H1 (cell line): ENCODE measurements around the gene ZSWIM6. TPM values are rescaled to one million over a fixed set of nuclear protein-coding genes. Genes with fewer than 3 reads are reported as not detected.
A peak's percentile ranks its signal among the peaks of the same experiment; 100 is the strongest.

Experiments
- CTCF ChIA-PET: fragments of 300-600 bp; sonication (Branson Sonifier 250); formaldehyde crosslinking; loops from one replicate; lab custom pipeline; 2021; ENCODE audit not compliant: partially characterized antibody; lab: Charles Lee
- POLR2A ChIA-PET: fragments of 300-600 bp; sonication (Branson Sonifier 250); formaldehyde crosslinking; loops from one replicate; lab custom pipeline; 2021; ENCODE audit warnings: inconsistent platforms; ENCODE audit not compliant: partially characterized antibody; lab: Charles Lee
- DNase-seq, 2 experiments: peaks; one replicate each; pipeline versions ENCODE4 v3.0.0 to v3.0.0-alpha.2; 2010 to 2022; ENCODE audit warnings: low spot score in 2 of 2, low read depth in 1 of 2, mixed read lengths in 1 of 2
- FAIRE-seq: peaks from 2 replicates; lab custom pipeline; 2011; peaks lifted over from hg19 to GRCh38; lab: Jason Lieb, UNC
- H2AFZ ChIP-seq: 2 replicates; pipeline ENCODE4 v1.8.1; 2012; ENCODE audit warnings: low read length, inconsistent platforms
- H2AK5ac ChIP-seq: 2 replicates; pipeline ENCODE4 v1.6.1; 2013; ENCODE audit warnings: low read depth, low read length
- H2BK120ac ChIP-seq: replicated peaks from 2 replicates; pipeline ENCODE3; 2013; ENCODE audit warnings: low read depth, low read length, inconsistent platforms
- H2BK12ac ChIP-seq: 2 replicates; pipeline ENCODE4 v1.6.1; 2013; ENCODE audit warnings: low read depth, low read length
- H2BK15ac ChIP-seq: 2 replicates; pipeline ENCODE4 v1.6.1; 2013; ENCODE audit warnings: low read length
- H2BK20ac ChIP-seq: 2 replicates; pipeline ENCODE4 v1.6.1; 2013; ENCODE audit warnings: low read length
- H2BK5ac ChIP-seq: 2 replicates; pipeline ENCODE4 v1.6.1; 2013; ENCODE audit warnings: low read depth, low read length
- H3K14ac ChIP-seq: 2 replicates; pipeline ENCODE4 v1.6.1; 2013; ENCODE audit warnings: inconsistent platforms; ENCODE audit not compliant: insufficient read length
- H3K18ac ChIP-seq: 2 replicates; pipeline ENCODE4 v1.6.1; 2013; ENCODE audit warnings: low read length; ENCODE audit errors: extremely low read depth
- H3K23ac ChIP-seq: 2 replicates; pipeline ENCODE4 v1.6.1; 2013; ENCODE audit warnings: inconsistent platforms; ENCODE audit not compliant: insufficient read length
- H3K23me2 ChIP-seq: 2 replicates; pipeline ENCODE4 v1.6.1; 2013; ENCODE audit warnings: low read depth, low read length
- H3K27ac ChIP-seq: 2 replicates; pipeline ENCODE4 v1.6.1; 2011; ENCODE audit warnings: low read depth, low read length, inconsistent platforms
- H3K27me3 ChIP-seq, 4 experiments: replicated peaks in 1 of 4; 1 replicate in 1 of 4; 2 replicates in 3 of 4; pipeline versions ENCODE4 v1.6.1 to v1.8.1; 2011 to 2013; ENCODE audit warnings: low read length in 3 of 4, mild to moderate bottlenecking in 3 of 4, inconsistent platforms in 2 of 4, mixed read lengths in 2 of 4, moderate library complexity in 1 of 4; ENCODE audit not compliant: control insufficient read depth in 3 of 4, insufficient read depth in 3 of 4; ENCODE audit errors: extremely low read depth in 1 of 4
- H3K36me3 ChIP-seq, 4 experiments: 2 replicates each; pipeline versions ENCODE4 v1.6.1 to v1.8.1; 2011 to 2013; ENCODE audit warnings: mild to moderate bottlenecking in 4 of 4, low read length in 3 of 4, moderate library complexity in 2 of 4, control low read depth in 1 of 4, inconsistent platforms in 1 of 4; ENCODE audit not compliant: insufficient read depth in 4 of 4, control insufficient read depth in 2 of 4
- H3K4ac ChIP-seq: replicated peaks from 2 replicates; pipeline ENCODE3; 2013; ENCODE audit warnings: low read length, low read depth, mixed read lengths, inconsistent platforms; ENCODE audit not compliant: insufficient read length
- H3K4me1 ChIP-seq, 4 experiments: replicated peaks in 1 of 4; 1 replicate in 1 of 4; 2 replicates in 3 of 4; pipeline versions ENCODE4 v1.6.1 to v1.8.1; 2011 to 2013; ENCODE audit warnings: low read length in 3 of 4, inconsistent platforms in 2 of 4, mixed read lengths in 1 of 4; ENCODE audit not compliant: insufficient read depth in 4 of 4, control insufficient read depth in 3 of 4
- H3K4me2 ChIP-seq, 2 experiments: 2 replicates each; pipeline versions ENCODE4 v1.6.1 to v1.8.1; 2011 to 2013; ENCODE audit warnings: low read depth in 2 of 2, low read length in 2 of 2, control low read depth in 1 of 2, inconsistent platforms in 1 of 2, mild to moderate bottlenecking in 1 of 2; ENCODE audit not compliant: insufficient read depth in 1 of 2
- H3K4me3 ChIP-seq, 4 experiments: fragments of 200-600, 300-600 bp in 1 of 4; sonication (generic), shearing (Covaris generic), sonication (Bioruptor Twin) in 1 of 4; 2 replicates each; pipeline versions ENCODE4 v1.5.1 to v1.8.1; 2011 to 2016; ENCODE audit warnings: low read length in 4 of 4, low read depth in 3 of 4, control low read depth in 2 of 4, inconsistent platforms in 2 of 4, mild to moderate bottlenecking in 2 of 4, mixed read lengths in 1 of 4, moderate library complexity in 1 of 4; ENCODE audit not compliant: insufficient read depth in 2 of 4; ENCODE audit errors: extremely low read depth in 1 of 4
- H3K56ac ChIP-seq: replicated peaks from 2 replicates; pipeline ENCODE3; 2013; ENCODE audit warnings: low read depth, mild to moderate bottlenecking, mixed read lengths, low read length, inconsistent platforms; ENCODE audit not compliant: insufficient read length
- H3K79me1 ChIP-seq: 2 replicates; pipeline ENCODE4 v1.6.1; 2013; ENCODE audit warnings: low read depth, low read length, control low read depth
- H3K79me2 ChIP-seq, 2 experiments: 2 replicates each; pipeline versions ENCODE4 v1.6.1 to v1.8.1; 2012 to 2013; ENCODE audit warnings: low read length in 2 of 2, mild to moderate bottlenecking in 2 of 2, inconsistent platforms in 1 of 2; ENCODE audit not compliant: insufficient read depth in 2 of 2, control insufficient read depth in 1 of 2
- H3K9ac ChIP-seq, 4 experiments: replicated peaks in 1 of 4; 1 replicate in 1 of 4; 2 replicates in 3 of 4; pipeline versions ENCODE4 v1.6.1 to v1.8.1; 2011 to 2013; ENCODE audit warnings: low read depth in 3 of 4, low read length in 3 of 4, control low read depth in 2 of 4, mild to moderate bottlenecking in 2 of 4, moderate library complexity in 2 of 4, inconsistent platforms in 1 of 4; ENCODE audit errors: extremely low read depth in 1 of 4
- H3K9me3 ChIP-seq, 2 experiments: 2 replicates each; pipeline versions ENCODE4 v1.6.1 to v1.8.1; 2012 to 2013; ENCODE audit warnings: mild to moderate bottlenecking in 2 of 2, moderate library complexity in 2 of 2, control low read depth in 1 of 2, inconsistent platforms in 1 of 2, low read depth in 1 of 2, low read length in 1 of 2, mixed read lengths in 1 of 2; ENCODE audit not compliant: insufficient read depth in 2 of 2
- H4K20me1 ChIP-seq, 2 experiments: replicated peaks in 1 of 2; 2 replicates each; pipeline versions ENCODE3 to v1.8.1; 2011 to 2013; ENCODE audit warnings: inconsistent platforms in 2 of 2, low read length in 2 of 2, mild to moderate bottlenecking in 1 of 2; ENCODE audit not compliant: insufficient read depth in 2 of 2, control insufficient read depth in 1 of 2
- H4K5ac ChIP-seq: 2 replicates; pipeline ENCODE4 v1.6.1; 2013; ENCODE audit warnings: low read length, low read depth, mixed read lengths, inconsistent platforms; ENCODE audit not compliant: insufficient read length
- H4K8ac ChIP-seq: 2 replicates; pipeline ENCODE4 v1.8.0; 2013; ENCODE audit warnings: mild to moderate bottlenecking, moderate library complexity, low read length, inconsistent platforms; ENCODE audit not compliant: insufficient read depth; ENCODE audit errors: extremely low read depth
- H4K91ac ChIP-seq: replicated peaks from 2 replicates; pipeline ENCODE3; 2013; ENCODE audit warnings: low read length, mixed read lengths, inconsistent platforms; ENCODE audit not compliant: insufficient read length
- ATF2 ChIP-seq: IDR thresholded peaks from 2 replicates; pipeline ENCODE4 v1.6.1; 2012; ENCODE audit warnings: low read length, inconsistent platforms
- BRCA1 ChIP-seq: IDR thresholded peaks from 2 replicates; pipeline ENCODE4 v1.6.1; 2012; ENCODE audit warnings: low read depth, low read length, improper control_type of control experiment
- CEBPB ChIP-seq: IDR thresholded peaks from 2 replicates; pipeline ENCODE4 v1.6.1; 2012; ENCODE audit warnings: low read depth, low read length
- CREB1 ChIP-seq: IDR thresholded peaks from 2 replicates; pipeline ENCODE4 v1.6.1; 2012; ENCODE audit warnings: inconsistent platforms
- E2F6 ChIP-seq: IDR thresholded peaks from 2 replicates; pipeline ENCODE4 v1.6.1; 2012; ENCODE audit warnings: inconsistent platforms
- EGR1 ChIP-seq: IDR thresholded peaks from 2 replicates; pipeline ENCODE4 v1.6.1; 2011; ENCODE audit warnings: low read depth, low read length, borderline replicate concordance
- KDM1A ChIP-seq: fragments of 200-600, 300-600 bp; sonication (generic); IDR thresholded peaks from 2 replicates; pipeline ENCODE4 v1.7.1; 2016; ENCODE audit warnings: mild to moderate bottlenecking, low read length, borderline replicate concordance
- POU5F1 ChIP-seq: IDR thresholded peaks from 2 replicates; pipeline ENCODE4 v1.6.1; 2011; ENCODE audit warnings: low read depth, mild to moderate bottlenecking, low read length, moderate library complexity
- RBBP5 ChIP-seq: IDR thresholded peaks from 2 replicates; pipeline ENCODE4 v1.7.1; 2012; ENCODE audit warnings: low read depth, mild to moderate bottlenecking, inconsistent platforms, low read length, moderate library complexity, borderline replicate concordance
- SP1 ChIP-seq: IDR thresholded peaks from 2 replicates; pipeline ENCODE4 v1.6.1; 2011; ENCODE audit warnings: low read depth, low read length
- SRF ChIP-seq: IDR thresholded peaks from 2 replicates; pipeline ENCODE4 v1.6.1; 2011; ENCODE audit warnings: mild to moderate bottlenecking, low read depth, low read length, moderate library complexity
- TAF7 ChIP-seq: optimal IDR thresholded peaks from 2 replicates; pipeline ENCODE3; 2011; ENCODE audit warnings: low read depth, mild to moderate bottlenecking, inconsistent platforms, low read length, moderate library complexity, borderline replicate concordance
- TEAD4 ChIP-seq: IDR thresholded peaks from 2 replicates; pipeline ENCODE4 v1.6.1; 2012; ENCODE audit warnings: low read depth, low read length, inconsistent platforms, mixed read lengths
- WGBS, 2 experiments: shearing (Covaris generic) in 1 of 2; methylation state at CpG; one replicate each; pipeline versions ENCODE4 v1.1.6 to v1.1.7; 2013 to 2015; ENCODE audit warnings: low lambda C conversion rate in 2 of 2, mixed read lengths in 2 of 2, inconsistent platforms in 1 of 2, low coverage in 1 of 2, missing lambda C conversion rate in 1 of 2; ENCODE audit not compliant: insufficient replicate concordance in 2 of 2, insufficient coverage in 1 of 2, insufficient read length in 1 of 2; ENCODE audit errors: extremely low coverage in 1 of 2, missing lambda C conversion rate in 1 of 2; 5-methylcytosine and 5-hydroxymethylcytosine counted together
- polyA plus RNA-seq, 7 experiments: library from polyadenylated mRNA; depleted of rRNA in 3 of 7; stranded (reverse) in 5 of 7; unstranded in 2 of 7; fragments of >200 nt in 5 of 7; fragments of 200-250 nt in 2 of 7; gene quantifications; 1 replicate in 5 of 7; 2 replicates in 1 of 7; 4 replicates in 1 of 7; pipeline versions ENCODE4 v1.2.1 to v1.2.3, GENCODE V29; 2011 to 2013; ENCODE audit warnings: missing spikeins in 2 of 7, mixed read lengths in 2 of 7
- total RNA-seq: library from RNA; stranded (reverse); fragmentation: NEBNext Ultra II Directional; extraction: Animal tissue kit (Norgen Biotek cat#: 25700); gene quantifications from 2 replicates; pipeline ENCODE4 v1.2.1, GENCODE V29; 2021

ZSWIM6 gene
- total and polyA plus RNA-seq, 2 of the 8 experiments (the other 6 are each of a cell fraction or from before 2014, with no cell fraction given): 7.9 to 12.4 TPM

DNA sequence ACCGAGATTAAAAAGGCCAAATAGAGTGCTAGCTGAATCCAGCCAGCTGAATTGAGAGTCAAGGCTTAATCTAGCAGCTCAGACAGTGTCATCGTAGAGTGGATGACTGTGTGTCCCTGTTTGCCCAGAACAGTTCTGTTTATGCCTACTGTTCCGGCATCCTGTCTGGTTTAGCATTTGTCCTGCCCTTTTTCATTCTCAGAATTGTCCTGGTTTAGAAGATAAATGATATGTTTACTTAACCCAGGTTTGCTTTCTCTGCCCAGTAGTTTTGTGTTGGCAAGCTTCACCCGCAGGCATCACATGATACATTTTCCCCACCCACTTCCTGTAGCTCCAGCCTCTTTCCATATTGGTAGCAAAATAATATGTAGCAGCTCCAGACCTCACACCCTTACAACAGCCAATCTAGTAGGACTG lies 41.3 kb upstream of the ZSWIM6 start:
- H2BK12ac ChIP-seq: no peak overlapping the region
- no peak overlapping the region for H3K56ac ChIP-seq
- H3K36me3 ChIP-seq: no peaks in the 10 kb centered on the region
- H3K27me3 ChIP-seq: no peaks in the 10 kb centered on the region
- no peak overlapping the region for H2BK120ac ChIP-seq
- peak overlapping the region; percentile 83 for H2AFZ ChIP-seq
- no peaks in the 10 kb centered on the region for H3K9me3 ChIP-seq
- H3K4me2 ChIP-seq: no peak overlapping the region
- H4K8ac ChIP-seq: no peak overlapping the region
- no peak overlapping the region for H3K9ac ChIP-seq
- H3K27ac ChIP-seq: no peak overlapping the region
- 86% methylated on average over 4 of the region's 4 CpGs; no CpG with 5 or more reads in 1 of the 2 experiments for WGBS, 2 experiments
- no peak overlapping the region for H3K23ac ChIP-seq
- DNase-seq (no peak), FAIRE-seq (no peak)
- no peak overlapping the region for H4K91ac ChIP-seq
- H3K14ac ChIP-seq: no peak overlapping the region
- H3K4me1 ChIP-seq: peaks cover 0 to 3% (median 0%) of the 10 kb centered on the region in 4 experiments; a peak in 1 of 7 replicates
- H2AK5ac ChIP-seq: no peak overlapping the region
- H3K79me1 ChIP-seq: no peaks in the 10 kb centered on the region
- H3K23me2 ChIP-seq: no peaks in the 10 kb centered on the region
- ChIA-PET CTCF (interaction anchor here (0.8 to 1.3 kb wide), 2 partner anchors 11 to 114 kb away, joined by 3 to 4 read pairs; no protein-coding TSS in a partner anchor), POLR2A (interaction anchor here (1.9 kb wide), 1 partner anchor 41 kb away, joined by 6 read pairs; the partner anchor contains the start of gene ZSWIM6)
- no peak overlapping the region for H4K5ac ChIP-seq
- no peaks in the 10 kb centered on the region for H4K20me1 ChIP-seq
- no peak overlapping the region for H2BK15ac ChIP-seq
- no peak overlapping the region for H2BK5ac ChIP-seq
- no peak overlapping the region for H3K18ac ChIP-seq
- H2BK20ac ChIP-seq: no peak overlapping the region
- H3K4me3 ChIP-seq: no peak overlapping the region
- no peak overlapping the region for H3K4ac ChIP-seq
- H3K79me2 ChIP-seq: no peaks in the 10 kb centered on the region
- TF ChIP-seq KDM1A (no peak), TEAD4 (no peak), CREB1 (no peak), BRCA1 (no peak), TAF7 (no peak), CEBPB (no peak), SRF (no peak), E2F6 (no peak), RBBP5 (no peak), POU5F1 (no peak), EGR1 (no peak), SP1 (no peak), ATF2 (no peak)
